Ovary (tissue), 9 donors: ENCODE measurements around the gene IQGAP2. TPM values are rescaled to one million over a fixed set of nuclear protein-coding genes. Genes with fewer than 3 reads are reported as not detected.

Experiments
- DNase-seq, 5 donors: peaks; one replicate each; pipeline ENCODE4 v3.0.0-alpha.2; 2019 to 2020
- H3K27ac ChIP-seq, 2 donors: fragments of 200-600 bp; one replicate each; pipeline versions ENCODE4 v1.5.1 to v1.8.0; 2019 to 2022
- H3K27me3 ChIP-seq: fragments of 200-600 bp; one replicate; pipeline ENCODE4 v1.8.0; 2022
- H3K36me3 ChIP-seq: fragments of 200-600 bp; sonication (generic); one replicate; pipeline ENCODE4 v1.5.1; 2019
- H3K4me1 ChIP-seq: one replicate; pipeline ENCODE4 v1.8.1; 2013; ENCODE audit warnings: mild to moderate bottlenecking, moderate library complexity; ENCODE audit not compliant: insufficient read depth
- H3K4me3 ChIP-seq: fragments of 200-600 bp; sonication (generic); one replicate; pipeline ENCODE4 v1.5.1; 2017
- H3K9me3 ChIP-seq, 2 donors: fragments of 200-600 bp in 1 of 2; sonication (generic) in 1 of 2; one replicate each; pipeline versions ENCODE4 v1.5.1 to v1.8.1; 2013 to 2019; ENCODE audit warnings: mild to moderate bottlenecking in 1 of 2, moderate library complexity in 1 of 2
- CTCF ChIP-seq, 3 donors: fragments of 450-650 bp in 2 of 3; fragments of 200-600 bp in 1 of 3; IDR thresholded peaks; one replicate each; pipeline versions ENCODE4 v1.5.1 to v1.8.0; 2016 to 2022; ENCODE audit warnings: antibody characterized with exemption in 3 of 3, mild to moderate bottlenecking in 1 of 3
- EP300 ChIP-seq: sonication (generic); formaldehyde crosslinking; IDR thresholded peaks from one replicate; pipeline ENCODE4 v1.6.1; 2017; ENCODE audit warnings: antibody characterized with exemption
- POLR2A ChIP-seq: fragments of 450-650 bp; IDR thresholded peaks from one replicate; pipeline ENCODE4 v1.6.1; 2017; ENCODE audit warnings: antibody characterized with exemption, mild to moderate bottlenecking, moderate library complexity
- whole genome bisulfite sequencing, 3 donors: extraction: QIAGEN DNeasy Blood & Tissue Kit in 1 of 3; methylation state at CpG; one replicate each; pipeline versions ENCODE4 v1.1.5 to v1.1.7; 2013 to 2017; 5-methylcytosine and 5-hydroxymethylcytosine counted together
- intact Hi-C, 4 donors: fragments of 100-400 bp; cut with DNase I; formaldehyde crosslinking; loops; one replicate each; pipeline versions ENCODE4 v1.11.0 to v1.15.1; 2022 to 2023
- polyA plus RNA-seq, 2 donors: library from polyadenylated mRNA; stranded (reverse); fragments of 200-250 nt in 1 of 2; fragments of 350-450 nt in 1 of 2; fragmentation: Illumina TruSeq in 1 of 2; extraction: RNeasy Lipid Tissue Mini Kit (QIAGEN cat#74804) in 1 of 2; gene quantifications; one replicate each; pipeline ENCODE4 v1.2.3, GENCODE V29; 2013 to 2014
- total RNA-seq, 7 donors: library from RNA; depleted of rRNA in 2 of 7; stranded (reverse); fragments of >200 nt in 2 of 7; fragmentation: NEBNext Ultra II Directional in 3 of 7; extraction: Animal tissue kit (Norgen Biotek cat#: 25700) in 3 of 7; gene quantifications; one replicate each; pipeline versions ENCODE4 v1.1.0 to v1.2.4, GENCODE V29; 2016 to 2023
- donor health status: DM: no; HTN: no; CAD: no; lungs with moderate emphysema.
- donor health status: DM: no; HTN: no; CAD: no.
- donor health status: Bipolar disorder and iron deficiency.
- donor health status: DM: yes; HTN: yes; CAD: no.
- donor health status: DM: no; HTN: no; CAD: no.
- donor health status: DM: yes; HTN: yes; CAD: no.

Gene IQGAP2
- total and polyA plus RNA-seq, 9 donors = 8.6 to 27.6 (median 13.9) TPM

GRCh38 chr5:76379316-76379715 is 23.8 kb upstream of the IQGAP2 start:
- H3K9me3 ChIP-seq = no peaks in the 10 kb centered on the region
- H3K4me3 ChIP-seq = no peak overlapping the region
- TF ChIP-seq POLR2A (no peak), CTCF (IDR thresholded peaks at IDR 0.05) (no peak), EP300 (no peak)
- no peaks in the 10 kb centered on the region for H3K36me3 ChIP-seq
- H3K4me1 ChIP-seq = no peaks in the 10 kb centered on the region
- 64 to 75% (median 65%) methylated on average over 5 of the region's 5 CpGs for WGBS, 3 donors
- intact Hi-C loops = no loop called here
- H3K27ac ChIP-seq = no peak overlapping the region
- H3K27me3 ChIP-seq = no peaks in the 10 kb centered on the region
- DNase-seq = no peak

- H3K36me3 ChIP-seq = no peaks in the 10 kb centered on the region
- TF ChIP-seq EP300 (no peak), POLR2A (no peak), CTCF (IDR thresholded peaks at IDR 0.05) (no peak)
- WGBS, 3 donors = 55 to 71% (median 63%) methylated on average over 1 of the region's 1 CpG
- no peak for DNase-seq
- no peak overlapping the region for H3K27ac ChIP-seq
- no peaks in the 10 kb centered on the region for H3K9me3 ChIP-seq
- H3K4me3 ChIP-seq = no peak overlapping the region
- no peaks in the 10 kb centered on the region for H3K27me3 ChIP-seq
- no peaks in the 10 kb centered on the region for H3K4me1 ChIP-seq
- intact Hi-C loops = no loop called here
Observed at GRCh38 chr5:76379855-76380254, 23.2 kb upstream of the IQGAP2 start.

- intact Hi-C loops = no loop called here
- no peaks in the 10 kb centered on the region for H3K4me1 ChIP-seq
- no peaks in the 10 kb centered on the region for H3K27me3 ChIP-seq
- no peaks in the 10 kb centered on the region for H3K36me3 ChIP-seq
- no peak overlapping the region for H3K4me3 ChIP-seq
- no peak for DNase-seq
- no peaks in the 10 kb centered on the region for H3K9me3 ChIP-seq
- TF ChIP-seq POLR2A (no peak), EP300 (no peak)
- no peak overlapping the region for H3K27ac ChIP-seq
- WGBS, 3 donors = 73 to 78% (median 74%) methylated on average over 7 of the region's 7 CpGs
Observed at GRCh38 chr5:76380346-76381066, 22.6 kb upstream of the IQGAP2 start.

- intact Hi-C loops = no loop called here
- Histone ChIP-seq H3K27me3 (no peaks in the 10 kb centered on the region), H3K4me1 (no peaks in the 10 kb centered on the region), H3K4me3 (no peak overlapping the region), H3K27ac (no peak overlapping the region), H3K36me3 (no peaks in the 10 kb centered on the region), H3K9me3 (no peaks in the 10 kb centered on the region)
- 84 to 87% (median 86%) methylated on average over 4 of the region's 4 CpGs for WGBS, 3 donors
- DNase-seq = no peak
- TF ChIP-seq EP300 (no peak), CTCF (IDR thresholded peaks at IDR 0.05) (no peak), POLR2A (no peak)
Observed at GRCh38 chr5:76383126-76383832, 19.8 kb upstream of the IQGAP2 start.

- Histone ChIP-seq H3K9me3 (no peaks in the 10 kb centered on the region), H3K27me3 (no peaks in the 10 kb centered on the region), H3K27ac (no peak overlapping the region), H3K4me3 (no peak overlapping the region), H3K4me1 (no peaks in the 10 kb centered on the region), H3K36me3 (no peaks in the 10 kb centered on the region)
- 17 to 28% (median 24%) methylated on average over 4 of the region's 4 CpGs for WGBS, 3 donors
- intact Hi-C loops = no loop called here
- TF ChIP-seq EP300 (no peak), CTCF (IDR thresholded peaks at IDR 0.05) (no peak), POLR2A (no peak)
- DNase-seq = no peak
Observed at GRCh38 chr5:76384189-76384588, 18.9 kb upstream of the IQGAP2 start.
